NT2/D1 (cell line): ENCODE measurements around the gene TMEM184A.

Experiments
- SUZ12 ChIP-seq: IDR thresholded peaks from 2 replicates; pipeline ENCODE4 v1.6.1; 2011; ENCODE audit not compliant: insufficient read length, insufficient read depth; ENCODE audit errors: extremely low read depth
- YY1 ChIP-seq: IDR thresholded peaks from 2 replicates; pipeline ENCODE4 v1.6.1; 2011; ENCODE audit not compliant: insufficient read length, insufficient read depth
- ZNF274 ChIP-seq: IDR thresholded peaks from 2 replicates; pipeline ENCODE4 v1.6.1; 2011; ENCODE audit warnings: mild to moderate bottlenecking, low read depth, low read length

DNA sequence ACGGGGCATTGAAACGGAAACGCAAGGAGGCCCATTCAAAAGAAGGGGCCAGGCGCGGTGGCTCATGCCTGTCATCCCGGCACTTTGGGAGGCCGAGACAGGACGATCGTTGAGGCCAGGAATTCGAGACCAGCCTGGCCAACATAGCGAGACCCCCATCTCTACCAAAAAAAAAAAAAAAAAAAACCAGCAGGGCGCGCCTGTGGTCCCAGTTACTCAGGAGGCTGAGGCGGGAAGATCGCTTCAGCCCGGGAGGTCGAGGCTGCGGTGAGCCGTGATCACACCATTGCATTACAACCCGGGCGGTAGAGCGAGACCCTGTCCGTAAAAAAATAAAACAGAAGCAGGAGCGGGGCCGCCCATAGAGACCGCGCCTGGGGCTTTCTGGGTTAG is 13.4 kb upstream of the TMEM184A start:
- TF ChIP-seq SUZ12 (no peak), YY1 (no peak), ZNF274 (no peak)
